ENCODE measurements around the gene SINHCAF.

SINHCAF gene

DNA sequence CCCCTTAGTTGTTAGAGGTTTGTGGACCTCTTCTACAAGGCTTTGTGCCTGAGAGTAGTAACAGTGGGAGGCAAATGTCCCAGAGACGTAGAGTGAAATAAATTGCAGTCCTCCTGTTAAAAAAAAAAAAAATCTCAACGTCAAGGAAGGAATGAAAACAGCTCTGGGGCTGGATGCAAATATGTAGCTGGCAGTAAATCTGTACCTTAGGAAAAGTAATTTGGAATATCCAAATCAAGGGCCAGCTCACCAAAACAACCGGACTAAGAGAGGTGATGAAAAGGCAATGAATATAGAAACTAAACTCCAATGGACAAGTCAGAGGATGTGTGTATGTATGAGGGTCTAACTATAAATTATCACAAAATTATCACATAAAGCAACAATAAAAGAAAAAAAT, 27.0 kb downstream of the SINHCAF start:
- TF ChIP-seq, protein P1, sequence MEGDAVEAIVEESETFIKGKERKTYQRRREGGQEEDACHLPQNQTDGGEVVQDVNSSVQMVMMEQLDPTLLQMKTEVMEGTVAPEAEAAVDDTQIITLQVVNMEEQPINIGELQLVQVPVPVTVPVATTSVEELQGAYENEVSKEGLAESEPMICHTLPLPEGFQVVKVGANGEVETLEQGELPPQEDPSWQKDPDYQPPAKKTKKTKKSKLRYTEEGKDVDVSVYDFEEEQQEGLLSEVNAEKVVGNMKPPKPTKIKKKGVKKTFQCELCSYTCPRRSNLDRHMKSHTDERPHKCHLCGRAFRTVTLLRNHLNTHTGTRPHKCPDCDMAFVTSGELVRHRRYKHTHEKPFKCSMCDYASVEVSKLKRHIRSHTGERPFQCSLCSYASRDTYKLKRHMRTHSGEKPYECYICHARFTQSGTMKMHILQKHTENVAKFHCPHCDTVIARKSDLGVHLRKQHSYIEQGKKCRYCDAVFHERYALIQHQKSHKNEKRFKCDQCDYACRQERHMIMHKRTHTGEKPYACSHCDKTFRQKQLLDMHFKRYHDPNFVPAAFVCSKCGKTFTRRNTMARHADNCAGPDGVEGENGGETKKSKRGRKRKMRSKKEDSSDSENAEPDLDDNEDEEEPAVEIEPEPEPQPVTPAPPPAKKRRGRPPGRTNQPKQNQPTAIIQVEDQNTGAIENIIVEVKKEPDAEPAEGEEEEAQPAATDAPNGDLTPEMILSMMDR (IDR thresholded peaks at IDR 0.05; ENCODE audit: control insufficient read depth, extremely low read depth, insufficient read depth), result no peak
- DNase-seq (ENCODE audit: low read depth), result no peak

GRCh38 chr12:31298515-31298910, 27.4 kb downstream of the SINHCAF start:
- TF ChIP-seq, protein P1 (IDR thresholded peaks at IDR 0.05; ENCODE audit: control insufficient read depth, extremely low read depth, insufficient read depth), result no peak
- DNase-seq (ENCODE audit: low read depth), result no peak
- no peak overlapping the region for H3K4me3 ChIP-seq (ENCODE audit: low read depth, low read length)

More for the DNA sequence above, 27.0 kb downstream of the SINHCAF start:
- H3K4me3 ChIP-seq (ENCODE audit: low read depth, low read length), result no peak overlapping the region

- TF ChIP-seq, protein P1 (IDR thresholded peaks at IDR 0.05; ENCODE audit: control insufficient read depth, extremely low read depth, insufficient read depth), result no peak
- no peak overlapping the region for H3K4me3 ChIP-seq (ENCODE audit: low read depth, low read length)
- DNase-seq (ENCODE audit: low read depth), result no peak
These were observed 28.1 kb downstream of the SINHCAF start for GRCh38 chr12:31297572-31298514.

GRCh38 chr12:31289441-31289840, 36.5 kb downstream of the SINHCAF start:
- no peak for DNase-seq (ENCODE audit: low read depth)
- TF ChIP-seq, protein P1 (IDR thresholded peaks at IDR 0.05; ENCODE audit: control insufficient read depth, extremely low read depth, insufficient read depth), result no peak
- no peak overlapping the region for H3K4me3 ChIP-seq (ENCODE audit: low read depth, low read length)

- no peak overlapping the region for H3K4me3 ChIP-seq (ENCODE audit: low read depth, low read length)
- no peak for DNase-seq (ENCODE audit: low read depth)
- TF ChIP-seq, protein P1 (IDR thresholded peaks at IDR 0.05; ENCODE audit: control insufficient read depth, extremely low read depth, insufficient read depth), result no peak
These were observed 37.6 kb downstream of the SINHCAF start for GRCh38 chr12:31288381-31288780.

DNA sequence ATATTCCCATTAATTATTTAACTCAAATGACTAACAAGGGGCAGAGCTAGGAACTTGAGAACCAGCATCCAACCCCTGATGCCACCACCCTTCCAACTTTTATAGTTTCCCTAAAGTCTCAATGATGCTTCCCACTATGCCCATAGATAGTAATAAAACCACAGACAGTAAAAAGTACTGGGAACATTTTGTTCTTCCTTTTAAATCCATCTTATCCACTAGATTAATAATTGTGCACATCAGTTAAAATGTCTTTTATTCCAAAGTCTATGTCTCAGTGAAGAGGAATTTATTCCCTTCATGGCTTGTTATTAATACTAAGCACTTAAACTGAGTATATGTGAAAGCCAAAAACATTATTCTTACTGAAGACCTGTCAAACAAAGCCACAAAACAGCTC, 45.8 kb downstream of the SINHCAF start:
- TF ChIP-seq, protein P1 (IDR thresholded peaks at IDR 0.05; ENCODE audit: control insufficient read depth, extremely low read depth, insufficient read depth), result no peak
- H3K4me3 ChIP-seq (ENCODE audit: low read depth, low read length), result no peak overlapping the region
- DNase-seq (ENCODE audit: low read depth), result no peak
